ENCODE results near the gene ALAD.
"Not testable (repeated sequence)": the region's sequence is repeated elsewhere in the genome, so short reads cannot be mapped to it uniquely, and the experiment has no call there.

Gene ALAD

DNA sequence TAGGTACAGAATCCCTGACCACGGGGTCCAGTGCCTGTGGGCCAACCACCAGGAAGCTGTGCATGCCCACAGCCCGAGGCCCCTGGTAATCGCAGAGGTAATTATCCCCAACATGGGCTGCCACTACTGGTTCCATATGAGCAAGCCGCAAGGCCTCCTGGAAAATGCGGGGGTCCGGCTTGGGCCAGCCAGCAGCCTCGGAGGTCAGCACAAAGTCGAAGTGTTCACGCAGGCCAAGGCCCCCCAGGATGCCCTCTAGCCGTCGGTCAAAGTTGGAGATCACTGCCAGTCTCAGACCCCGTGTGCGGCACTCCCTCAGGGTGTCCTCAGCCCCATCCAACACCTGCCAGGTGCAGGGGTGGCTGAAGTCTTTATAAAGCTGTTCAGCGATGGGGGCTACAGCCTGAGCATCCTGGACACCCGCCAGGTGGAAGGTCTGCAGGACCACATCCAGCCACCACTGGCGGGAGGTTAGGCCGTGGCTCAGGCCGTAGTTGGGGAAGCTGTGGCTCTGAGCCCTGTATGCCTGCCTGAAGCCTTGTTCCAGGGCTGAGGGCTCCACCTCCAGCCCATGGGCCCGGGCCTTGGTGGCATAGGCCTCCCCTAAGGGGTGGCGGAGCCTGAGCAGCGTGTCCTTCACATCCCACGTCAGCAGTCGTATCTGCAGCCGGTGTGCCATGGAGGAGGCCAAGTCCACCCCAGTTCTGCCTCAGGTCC is 27.2 kb downstream of the ALAD start:
- DNase-seq (ENCODE audit: low read depth, low spot score) = no peak

GRCh38 chr9:113373256-113373655 is 27.8 kb downstream of the ALAD start:
- no peak for DNase-seq (ENCODE audit: low read depth, low spot score)

DNA sequence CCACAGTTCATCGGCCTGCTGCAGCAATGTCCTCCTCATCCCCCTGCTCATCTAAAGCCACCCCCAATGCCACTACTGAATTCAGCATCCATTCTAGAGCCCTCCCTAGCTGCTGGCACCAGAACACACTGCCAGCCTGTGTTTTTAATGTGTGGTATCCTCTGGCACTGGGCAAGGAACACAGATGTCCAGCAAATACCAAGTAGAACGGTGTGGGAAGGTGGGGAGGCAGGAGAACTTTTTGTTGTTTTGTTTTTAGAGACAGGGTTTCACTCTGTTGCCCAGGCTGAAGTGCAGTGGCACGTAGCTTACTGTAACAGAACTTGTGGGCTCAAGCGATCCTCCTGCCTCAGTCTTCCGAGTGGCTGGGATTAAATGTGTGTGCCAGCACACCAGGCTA is 29.0 kb downstream of the ALAD start:
- DNase-seq (ENCODE audit: low read depth, low spot score) = no peak

DNA sequence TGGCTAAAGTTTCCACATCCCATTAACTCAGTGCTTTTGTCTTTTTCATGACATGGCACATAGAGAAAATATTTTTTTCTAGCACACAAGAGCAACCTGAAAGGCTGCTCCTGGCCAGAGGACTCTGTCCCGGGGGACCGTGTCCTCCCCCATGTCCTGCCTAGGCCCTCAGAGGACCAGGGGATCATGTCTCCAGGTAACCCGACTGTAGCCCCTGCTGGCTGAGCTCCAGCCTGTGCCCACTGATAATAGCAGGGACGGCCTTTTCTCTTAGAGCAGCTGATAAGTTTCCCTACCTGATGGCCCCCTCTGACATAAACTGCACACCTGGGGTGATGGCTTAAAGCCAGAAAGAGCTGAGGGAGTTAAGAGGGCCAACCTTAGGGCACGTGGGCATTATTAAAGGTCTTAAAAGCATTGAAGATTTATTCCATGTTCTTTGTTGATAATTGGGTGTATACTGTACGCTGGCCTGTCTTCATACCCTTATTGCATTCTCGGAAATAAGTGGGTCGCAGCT is 30.2 kb downstream of the ALAD start:
- DNase-seq (ENCODE audit: low read depth, low spot score) = no peak

- no peak for DNase-seq (ENCODE audit: low read depth, low spot score)
Observed at GRCh38 chr9:113369855-113370140, 31.3 kb downstream of the ALAD start.

- DNase-seq (ENCODE audit: low read depth, low spot score) = no peak
Observed at GRCh38 chr9:113368982-113369854, 31.9 kb downstream of the ALAD start.

DNA sequence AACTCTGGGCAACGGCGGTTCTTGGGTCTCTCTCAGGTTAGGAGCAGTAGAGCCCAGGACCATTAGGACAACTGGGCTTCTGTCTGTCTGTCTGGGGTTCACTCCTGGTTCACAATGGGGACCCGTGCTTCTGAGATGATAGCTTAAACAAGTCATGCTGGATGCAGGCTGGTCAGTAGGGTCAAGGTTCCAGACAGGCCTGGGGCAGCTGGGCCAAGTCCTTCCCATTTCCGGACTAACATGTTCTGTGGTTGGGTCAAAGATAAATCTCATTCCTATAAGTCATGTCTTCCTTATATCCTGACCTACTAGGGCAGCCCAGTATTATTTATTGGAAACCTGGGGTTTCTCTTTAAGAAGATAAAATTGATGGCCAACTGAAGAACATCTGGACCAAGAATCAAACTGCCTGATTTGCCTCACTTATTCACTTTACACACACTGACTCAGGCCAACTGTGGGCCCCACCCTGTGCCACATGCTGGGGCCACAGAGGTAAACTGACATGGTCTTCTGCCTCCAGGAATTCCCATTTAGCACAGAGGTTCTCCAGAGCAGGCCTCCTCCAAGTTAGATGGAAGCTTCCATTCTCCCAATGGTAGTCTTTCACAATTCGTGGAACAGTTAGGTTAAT is 32.6 kb downstream of the ALAD start:
- no peak for DNase-seq (ENCODE audit: low read depth, low spot score)

- DNase-seq (ENCODE audit: low read depth, low spot score) = not testable (repeated sequence)
Observed at GRCh38 chr9:113365652-113366051, 35.4 kb downstream of the ALAD start.

DNA sequence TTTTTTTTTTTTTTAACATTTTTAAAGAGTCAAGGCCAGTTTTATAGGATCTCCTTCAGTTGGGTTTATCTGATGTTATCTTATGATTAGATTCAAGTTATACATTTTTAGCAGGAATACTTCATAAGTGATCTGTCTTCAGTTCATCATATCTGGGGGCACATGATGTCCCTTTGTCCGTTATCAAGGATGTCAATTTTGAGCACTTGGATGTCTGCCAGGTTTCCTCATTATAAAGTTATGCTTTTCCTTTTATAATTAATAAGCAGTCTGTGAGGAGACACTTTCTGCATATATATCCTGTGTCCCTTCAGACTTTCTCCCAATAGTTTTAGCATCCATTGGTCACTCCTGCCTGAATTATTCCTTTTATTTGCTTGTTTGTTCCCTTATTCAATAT is 36.1 kb downstream of the ALAD start:
- no peak for DNase-seq (ENCODE audit: low read depth, low spot score)

- no peak for DNase-seq (ENCODE audit: low read depth, low spot score)
Observed at GRCh38 chr9:113363336-113363735, 37.7 kb downstream of the ALAD start.

DNA sequence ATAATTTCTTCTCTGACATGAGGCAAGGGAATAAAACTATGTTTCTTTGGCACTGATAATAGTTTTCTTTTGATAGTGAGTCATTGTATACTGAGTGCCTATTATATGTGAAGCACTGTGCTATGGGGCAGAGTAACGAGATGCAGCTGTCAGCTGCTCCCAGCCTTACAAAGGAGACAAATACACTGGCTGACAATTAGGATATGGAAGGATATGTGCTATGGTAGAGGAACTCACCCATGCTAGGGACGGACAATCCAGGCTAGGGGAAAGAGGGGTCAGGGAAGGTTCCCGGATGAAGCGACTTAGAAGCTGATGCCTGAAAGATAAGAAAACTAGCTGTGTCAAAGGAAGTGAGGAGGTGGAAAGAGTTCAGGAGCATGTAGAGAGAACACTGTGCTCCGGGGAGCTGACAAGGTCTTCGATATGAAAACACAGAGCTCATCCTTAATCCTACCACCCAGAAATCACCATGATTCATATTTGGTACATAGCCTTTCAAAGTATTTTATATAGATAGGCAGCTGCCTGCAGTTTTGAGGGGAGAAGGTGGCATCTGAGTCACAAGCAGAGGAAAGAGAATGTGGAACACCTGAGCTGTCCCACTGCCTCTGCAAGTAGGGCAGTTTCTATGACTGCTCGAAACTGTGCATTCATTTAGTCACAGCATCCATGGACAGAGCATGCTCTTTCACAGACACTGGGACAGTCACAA is 39.6 kb downstream of the ALAD start:
- DNase-seq (ENCODE audit: low read depth, low spot score) = no peak

DNA sequence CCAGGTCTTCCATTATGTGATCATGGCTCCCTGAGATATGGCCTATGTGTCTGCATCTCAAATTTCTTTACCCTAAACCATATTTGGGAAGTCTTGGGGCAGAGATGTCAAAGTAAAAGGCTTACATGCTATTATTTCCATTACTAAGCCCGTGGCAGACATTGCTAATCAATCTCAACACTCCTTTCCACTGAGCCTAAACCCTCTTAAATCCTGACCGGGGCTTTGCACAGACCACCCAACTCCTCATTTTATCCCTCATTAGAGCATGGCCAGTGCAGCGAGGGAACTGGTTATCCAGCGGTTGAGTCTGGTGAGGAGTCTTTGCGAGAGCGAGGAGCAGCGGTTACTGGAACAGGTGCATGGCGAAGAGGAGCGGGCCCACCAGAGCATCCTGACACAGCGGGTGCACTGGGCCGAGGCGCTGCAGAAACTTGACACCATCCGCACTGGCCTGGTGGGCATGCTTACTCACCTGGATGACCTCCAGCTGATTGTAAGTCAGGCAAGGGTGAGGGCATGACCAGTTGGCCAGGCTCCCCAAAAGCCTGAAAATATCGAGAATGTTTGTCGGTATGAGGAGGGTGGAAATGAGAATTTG is 40.7 kb downstream of the ALAD start:
- no peak for DNase-seq (ENCODE audit: low read depth, low spot score)

DNA sequence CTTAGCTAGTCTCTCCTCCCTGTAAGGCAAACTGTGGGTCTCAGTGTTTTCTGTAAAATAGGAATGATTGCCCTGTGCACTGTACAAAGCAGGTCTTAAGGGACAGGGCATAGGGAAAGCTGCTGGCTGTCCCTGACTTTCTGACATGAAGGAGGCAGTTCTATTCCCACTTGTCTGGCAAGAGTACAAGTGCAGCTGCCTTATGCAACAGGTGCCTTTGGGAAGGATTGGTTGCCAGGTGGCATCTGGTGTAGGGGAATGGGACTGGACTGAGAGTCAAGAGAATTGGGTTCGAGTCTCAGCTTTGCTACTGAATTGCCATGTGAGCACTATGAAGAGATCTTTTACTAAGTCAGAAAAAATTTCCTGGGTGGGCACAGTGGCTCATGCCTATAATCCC is 41.7 kb downstream of the ALAD start:
- no peak for DNase-seq (ENCODE audit: low read depth, low spot score)

- DNase-seq (ENCODE audit: low read depth, low spot score) = no peak
Observed at GRCh38 chr9:113356686-113357292, 44.3 kb downstream of the ALAD start.

DNA sequence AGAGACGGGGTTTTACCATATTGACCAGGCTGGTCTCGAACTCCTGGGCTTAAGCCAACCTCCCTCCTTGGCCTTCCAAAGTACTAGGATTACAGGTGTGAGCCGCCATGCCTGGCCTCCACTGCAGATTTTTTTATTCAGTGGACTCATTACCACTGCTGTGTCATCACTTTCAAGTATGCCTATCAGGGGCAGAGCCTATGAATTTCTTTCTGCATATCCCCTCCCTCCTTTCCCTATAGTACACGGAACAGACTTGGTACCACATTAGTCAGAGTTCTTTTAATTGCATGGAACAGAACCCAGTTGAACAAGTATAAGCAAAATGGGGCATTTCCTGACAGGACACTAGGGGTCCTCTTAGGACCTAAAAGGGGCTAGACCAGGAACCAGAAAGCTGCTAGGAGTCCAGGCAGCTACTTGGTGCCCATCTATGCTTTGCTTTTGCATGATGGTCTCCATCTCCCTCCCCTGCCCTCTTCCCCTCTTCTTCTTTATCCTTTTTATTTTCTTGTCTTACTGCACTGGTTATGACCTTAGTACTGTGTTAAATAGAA is 46.0 kb downstream of the ALAD start:
- DNase-seq (ENCODE audit: low read depth, low spot score) = no peak

GRCh38 chr9:113352411-113352810 is 48.7 kb downstream of the ALAD start:
- DNase-seq (ENCODE audit: low read depth, low spot score) = no peak

GRCh38 chr9:113352006-113352405 is 49.1 kb downstream of the ALAD start:
- no peak for DNase-seq (ENCODE audit: low read depth, low spot score)

DNA sequence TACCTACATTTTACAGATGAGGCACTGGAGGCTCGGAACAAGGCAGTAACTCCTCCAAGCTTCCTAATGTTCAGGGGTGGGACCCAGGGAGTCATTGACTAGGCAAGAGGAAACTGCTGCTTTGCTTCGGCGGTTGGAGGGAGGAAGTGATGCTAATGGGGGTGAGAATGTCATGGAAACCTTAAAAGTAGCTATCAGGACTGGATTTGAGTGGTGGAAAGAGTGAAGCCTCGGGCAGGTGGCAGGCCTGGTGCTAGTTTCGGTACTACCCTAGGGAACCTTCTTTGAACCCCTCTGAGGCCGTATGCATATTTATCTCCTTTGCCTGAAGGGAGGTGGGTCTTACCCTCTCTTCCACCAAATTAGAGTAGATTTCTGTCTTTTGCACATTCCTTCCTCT is 50.1 kb downstream of the ALAD start:
- no peak for DNase-seq (ENCODE audit: low read depth, low spot score)

GRCh38 chr9:113350107-113350661 is 50.9 kb downstream of the ALAD start:
- DNase-seq (ENCODE audit: low read depth, low spot score) = no peak

DNA sequence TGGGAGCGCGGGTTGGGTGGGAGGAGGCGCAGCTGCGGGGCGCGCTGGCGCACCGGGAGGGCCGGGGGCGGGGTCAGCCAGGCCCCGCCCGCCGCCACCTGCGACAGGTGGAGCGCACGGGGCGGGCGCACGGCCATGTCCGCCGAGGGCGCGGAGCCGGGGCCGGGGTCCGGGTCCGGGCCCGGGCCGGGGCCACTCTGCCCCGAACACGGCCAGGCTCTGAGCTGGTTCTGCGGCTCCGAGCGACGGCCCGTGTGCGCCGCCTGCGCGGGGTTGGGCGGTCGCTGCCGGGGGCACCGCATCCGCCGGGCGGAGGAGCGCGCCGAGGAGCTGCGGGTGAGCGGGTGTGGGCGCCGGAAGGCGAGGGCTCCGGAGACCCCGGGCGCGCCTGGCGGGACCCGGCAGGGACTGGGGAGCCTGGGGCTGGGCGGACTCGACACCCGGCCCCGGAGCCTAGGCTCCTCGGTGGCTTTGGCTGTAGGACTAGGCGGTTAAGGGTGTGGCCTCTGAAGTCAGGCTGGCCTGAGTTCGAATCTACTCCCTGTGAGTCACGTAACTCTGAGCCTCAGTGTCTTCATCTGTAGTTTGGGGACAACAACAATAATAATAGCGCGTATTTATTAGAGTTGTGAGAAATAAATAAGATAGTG is 51.5 kb downstream of the ALAD start, which contains the start of gene BSPRY:
Gene BSPRY (plus strand): TSS at position 97 of the 650 bp plus-strand sequence. CDS start 39 bp downstream, at position 136.
- DNase-seq (ENCODE audit: low read depth, low spot score) = no peak
